ENCODE measurements around the gene CDK12. TPM values are rescaled to one million over a fixed set of nuclear protein-coding genes. Genes with fewer than 3 reads are reported as not detected.

CDK12 gene
- total RNA-seq, 1 experiment from 2014 or later: 30.4 TPM

- no TSS peak for BruUV-seq (replicated peaks)
- Histone ChIP-seq H3K9me2 (replicated peaks; ENCODE audit: low read length) (no peaks in the 10 kb centered on the region), H3K36me3 (ENCODE audit: low read depth, low read length) (no peaks in the 10 kb centered on the region), H3K27me3 (ENCODE audit: low read length) (no peaks in the 10 kb centered on the region), H3K79me2 (ENCODE audit: low read length) (no peaks in the 10 kb centered on the region), H3K9me3 (ENCODE audit: low read length) (no peaks in the 10 kb centered on the region), H2AFZ (ENCODE audit: low read length) (no peak overlapping the region), H3K27ac (ENCODE audit: low read length) (no peak overlapping the region), H3K4me3 (ENCODE audit: low read length) (no peak overlapping the region), H3K4me2 (ENCODE audit: low read length) (no peak overlapping the region), H3K4me1 (ENCODE audit: insufficient read depth, low read length) (peaks cover 4% of the 10 kb centered on the region; the same call in 1 of the 2 replicates), H3F3A (ENCODE audit: low read length, unreplicated experiment) (no peaks in the 10 kb centered on the region), H4K20me1 (ENCODE audit: low read length) (no peaks in the 10 kb centered on the region), H3K9ac (ENCODE audit: low read length) (no peak overlapping the region)
- CTCF ChIA-PET: no interaction called here
- ATAC-seq: no peak
- no peak for DNase-seq
- POLR2A ChIA-PET (ENCODE audit: unreplicated experiment): no interaction called here
- TF ChIP-seq CTCF (conservative IDR thresholded peaks at IDR 0.05; ENCODE audit: low read depth, low read length) (no peak), EZH2phosphoT487 (IDR thresholded peaks at IDR 0.05; ENCODE audit: borderline replicate concordance, low read length) (no peak), EZH2 (IDR thresholded peaks at IDR 0.05; ENCODE audit: low read length, unreplicated experiment) (no peak)
- intact Hi-C loops (cut with micrococcal nuclease): no loop called here
Observed at GRCh38 chr17:39572121-39572520, 110.8 kb downstream of the CDK12 start.

- ChIA-PET CTCF (interaction anchor here (0.6 kb wide), 1 partner anchor 29 kb away, joined by 7 read pairs; no protein-coding TSS in a partner anchor), POLR2A (ENCODE audit: unreplicated experiment) (interaction anchor here (0.6 kb wide), 1 partner anchor 18 kb away, joined by 3 read pairs; no protein-coding TSS in a partner anchor)
- peaks cover 4% of the 10 kb centered on the region; the same call in 1 of the 2 replicates for H3K4me1 ChIP-seq (ENCODE audit: insufficient read depth, low read length)
- H3K36me3 ChIP-seq (ENCODE audit: low read depth, low read length): no peaks in the 10 kb centered on the region
- H3K4me3 ChIP-seq (ENCODE audit: low read length): peak overlapping the region; percentile 75
- TF ChIP-seq EZH2phosphoT487 (IDR thresholded peaks at IDR 0.05; ENCODE audit: borderline replicate concordance, low read length) (no peak), EZH2 (IDR thresholded peaks at IDR 0.05; ENCODE audit: low read length, unreplicated experiment) (no peak), CTCF (conservative IDR thresholded peaks at IDR 0.05; ENCODE audit: low read depth, low read length) (no peak)
- peak overlapping the region; percentile 92 for H2AFZ ChIP-seq (ENCODE audit: low read length)
- H4K20me1 ChIP-seq (ENCODE audit: low read length): no peaks in the 10 kb centered on the region
- H3K9me3 ChIP-seq (ENCODE audit: low read length): no peaks in the 10 kb centered on the region
- peak overlapping the region; percentile 93 for H3K4me2 ChIP-seq (ENCODE audit: low read length)
- intact Hi-C loops (cut with micrococcal nuclease): loop anchor here (1.0 kb wide), 1 partner anchor 45 kb away; no protein-coding TSS in a partner anchor
- H3K9ac ChIP-seq (ENCODE audit: low read length): peak overlapping the region; percentile 65
- no peaks in the 10 kb centered on the region for H3K27me3 ChIP-seq (ENCODE audit: low read length)
- no peak overlapping the region for H3K27ac ChIP-seq (ENCODE audit: low read length)
- ATAC-seq (peak; percentile 97), DNase-seq (peak; percentile 63)
- BruUV-seq (replicated peaks): TSS peak; percentile 51
- H3F3A ChIP-seq (ENCODE audit: low read length, unreplicated experiment): no peaks in the 10 kb centered on the region
- no peaks in the 10 kb centered on the region for H3K79me2 ChIP-seq (ENCODE audit: low read length)
- no peaks in the 10 kb centered on the region for H3K9me2 ChIP-seq (replicated peaks; ENCODE audit: low read length)
Observed at GRCh38 chr17:39573447-39574298, 112.4 kb downstream of the CDK12 start.

- no peaks in the 10 kb centered on the region for H3K36me3 ChIP-seq (ENCODE audit: low read depth, low read length)
- TF ChIP-seq EZH2phosphoT487 (IDR thresholded peaks at IDR 0.05; ENCODE audit: borderline replicate concordance, low read length) (no peak), CTCF (conservative IDR thresholded peaks at IDR 0.05; ENCODE audit: low read depth, low read length) (peak; percentile 51), EZH2 (IDR thresholded peaks at IDR 0.05; ENCODE audit: low read length, unreplicated experiment) (no peak)
- H4K20me1 ChIP-seq (ENCODE audit: low read length): no peaks in the 10 kb centered on the region
- H3K4me1 ChIP-seq (ENCODE audit: insufficient read depth, low read length): peaks cover 4% of the 10 kb centered on the region; the same call in 1 of the 2 replicates
- no peak overlapping the region for H3K9ac ChIP-seq (ENCODE audit: low read length)
- ChIA-PET CTCF (interaction anchor here (0.7 to 1.3 kb wide), 2 partner anchors 23 to 29 kb away, joined by 3 read pairs; no protein-coding TSS in a partner anchor), POLR2A (ENCODE audit: unreplicated experiment) (no interaction called here)
- no peak overlapping the region for H3K4me2 ChIP-seq (ENCODE audit: low read length)
- no peaks in the 10 kb centered on the region for H3K27me3 ChIP-seq (ENCODE audit: low read length)
- H3K27ac ChIP-seq (ENCODE audit: low read length): no peak overlapping the region
- no peak for ATAC-seq
- no TSS peak for BruUV-seq (replicated peaks)
- no peaks in the 10 kb centered on the region for H3F3A ChIP-seq (ENCODE audit: low read length, unreplicated experiment)
- no peak for DNase-seq
- H3K79me2 ChIP-seq (ENCODE audit: low read length): no peaks in the 10 kb centered on the region
- no peaks in the 10 kb centered on the region for H3K9me3 ChIP-seq (ENCODE audit: low read length)
- intact Hi-C loops (cut with micrococcal nuclease): no loop called here
- no peak overlapping the region for H2AFZ ChIP-seq (ENCODE audit: low read length)
- no peaks in the 10 kb centered on the region for H3K9me2 ChIP-seq (replicated peaks; ENCODE audit: low read length)
- H3K4me3 ChIP-seq (ENCODE audit: low read length): no peak overlapping the region
Observed at GRCh38 chr17:39576187-39576586, 114.9 kb downstream of the CDK12 start.

Data from PC-3 (cell line).